ENCODE data around the gene BTN3A1.

The BTN3A1 gene

GRCh38 chr6:26379292-26379691, 22.8 kb upstream of the BTN3A1 start:
- no peak for DNase-seq (ENCODE audit: low read depth in 3 of 3, low spot score in 1 of 3)

DNA sequence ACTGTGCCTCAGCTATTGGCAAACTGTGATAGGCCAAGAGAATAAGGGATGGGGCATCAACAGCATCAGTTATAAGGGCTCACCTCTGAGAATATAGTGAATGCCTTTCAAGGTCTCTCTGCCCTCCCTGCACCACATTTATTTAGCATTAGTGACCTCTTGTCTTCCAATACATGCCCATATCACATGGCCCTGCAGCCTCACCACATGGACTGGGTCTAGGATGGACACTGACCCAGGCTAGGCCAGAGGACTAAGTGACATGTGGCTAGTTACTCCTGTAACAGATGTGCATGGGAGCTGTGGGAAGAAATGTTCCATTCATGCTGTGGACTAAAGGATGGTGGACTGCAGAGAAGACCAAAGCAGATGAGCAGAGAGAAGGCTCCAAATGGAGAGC, 22.3 kb upstream of the BTN3A1 start:
- no peak for DNase-seq (ENCODE audit: low read depth in 3 of 3, low spot score in 1 of 3)

DNA sequence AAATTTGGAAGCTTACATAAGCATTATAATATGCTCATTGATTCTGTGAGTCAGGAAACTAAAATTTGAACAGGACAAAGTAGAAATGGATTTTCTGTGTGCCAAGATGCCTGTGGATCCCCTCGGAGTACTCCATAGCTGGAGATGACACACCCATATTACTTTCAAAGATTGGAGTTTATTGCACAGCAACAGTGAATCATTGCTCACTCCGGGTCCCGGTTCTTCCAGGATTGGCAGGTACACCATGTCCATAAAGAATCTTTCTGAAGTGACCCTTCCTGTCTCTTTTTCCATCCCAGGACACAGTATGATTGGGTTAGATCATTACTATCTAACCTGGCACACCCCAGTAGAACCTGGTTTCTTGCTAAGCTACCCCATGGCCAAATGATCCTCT, 21.8 kb upstream of the BTN3A1 start:
- no peak for DNase-seq (ENCODE audit: low read depth in 3 of 3, low spot score in 1 of 3)

DNA sequence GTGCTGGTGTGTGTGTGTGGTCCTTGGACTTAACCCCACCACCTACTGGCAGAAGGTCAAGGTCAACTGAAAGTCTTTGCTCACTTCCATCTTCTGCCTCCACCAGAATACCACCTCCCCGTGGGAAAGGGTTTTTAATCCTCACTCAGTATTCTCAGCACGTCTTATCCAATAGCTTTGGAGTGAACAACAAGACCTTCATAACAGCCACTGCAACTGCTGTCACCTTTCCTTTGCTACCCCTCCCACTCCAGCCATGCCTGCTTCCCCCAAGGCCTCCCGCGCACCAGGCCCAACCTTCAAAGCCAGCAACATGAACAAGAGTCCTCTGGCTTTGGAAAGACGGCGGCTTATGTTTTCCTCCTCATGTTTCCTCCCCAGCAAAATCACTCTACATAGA, 20.0 kb upstream of the BTN3A1 start:
- no peak for DNase-seq (ENCODE audit: low read depth in 3 of 3, low spot score in 1 of 3)

- DNase-seq (ENCODE audit: low read depth in 3 of 3, low spot score in 1 of 3), result no peak
Measured at GRCh38 chr6:26383624-26384417, 18.3 kb upstream of the BTN3A1 start.

DNA sequence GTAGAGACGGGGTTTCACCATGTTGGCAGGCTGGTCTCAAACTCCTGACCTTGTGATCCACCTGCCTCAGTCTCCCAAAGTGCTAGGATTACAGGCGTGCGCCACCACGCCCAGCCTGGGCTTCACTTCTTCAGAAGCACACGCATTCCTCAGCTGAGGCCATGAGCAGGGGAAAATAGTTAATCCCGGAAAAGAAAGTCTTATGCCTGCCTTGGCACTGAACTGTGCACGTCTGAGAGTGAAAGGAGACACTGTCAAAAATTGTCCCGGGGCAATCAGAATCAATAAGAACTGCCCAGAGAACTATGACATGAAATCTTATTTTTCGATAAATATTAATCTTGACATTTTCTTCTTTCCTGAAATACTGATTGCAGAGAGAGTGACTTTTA, 16.3 kb upstream of the BTN3A1 start:
- no peak for DNase-seq (ENCODE audit: low read depth in 3 of 3, low spot score in 1 of 3)

DNA sequence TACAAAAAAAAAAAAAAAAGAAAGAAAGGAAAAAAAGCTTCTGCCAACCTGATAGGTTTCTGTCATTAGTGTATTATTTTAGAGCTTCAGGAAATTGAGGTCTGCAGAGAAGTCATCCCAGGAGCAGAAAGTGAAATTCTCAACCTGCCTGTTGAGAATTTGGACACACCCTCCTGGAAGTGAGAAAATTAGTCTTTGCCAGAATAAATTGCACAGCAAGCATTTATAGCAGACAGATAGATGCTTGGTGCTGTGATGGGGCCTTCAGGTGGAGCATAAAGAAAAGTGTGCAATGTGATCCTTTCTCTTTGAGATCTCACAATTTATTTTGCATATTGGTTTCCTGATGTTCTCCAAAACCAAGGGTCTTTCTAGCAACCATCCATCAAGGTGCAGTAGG, 14.5 kb upstream of the BTN3A1 start:
- no peak for DNase-seq (ENCODE audit: low read depth in 3 of 3, low spot score in 1 of 3)

GRCh38 chr6:26388014-26388413, 14.1 kb upstream of the BTN3A1 start:
- DNase-seq (ENCODE audit: low read depth in 3 of 3, low spot score in 1 of 3), result no peak

DNA sequence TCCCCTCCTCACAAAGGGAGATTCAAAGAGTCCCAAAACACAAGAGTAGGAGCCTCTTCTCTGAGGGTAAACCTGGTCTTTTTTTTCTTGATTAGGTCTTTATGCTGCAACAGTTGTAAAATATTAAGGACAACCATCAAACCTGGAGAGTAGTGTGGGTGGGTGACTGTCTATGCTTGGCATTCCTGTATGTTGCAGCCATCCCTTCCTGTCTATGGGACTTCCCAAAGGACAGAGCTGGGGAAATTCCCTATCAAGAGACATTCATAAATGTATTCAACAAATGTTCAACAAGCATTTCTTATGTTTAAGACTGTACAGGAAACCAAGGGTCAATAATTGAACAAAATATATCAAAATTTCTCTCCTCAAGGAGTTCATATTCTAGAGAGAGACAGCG, 13.6 kb upstream of the BTN3A1 start:
- no peak for DNase-seq (ENCODE audit: low read depth in 3 of 3, low spot score in 1 of 3)

- DNase-seq (ENCODE audit: low read depth in 3 of 3, low spot score in 1 of 3), result no peak
Measured at GRCh38 chr6:26389349-26389894, 12.7 kb upstream of the BTN3A1 start.

- no peak for DNase-seq (ENCODE audit: low read depth in 3 of 3, low spot score in 1 of 3)
Measured at GRCh38 chr6:26390531-26390930, 11.5 kb upstream of the BTN3A1 start.

DNA sequence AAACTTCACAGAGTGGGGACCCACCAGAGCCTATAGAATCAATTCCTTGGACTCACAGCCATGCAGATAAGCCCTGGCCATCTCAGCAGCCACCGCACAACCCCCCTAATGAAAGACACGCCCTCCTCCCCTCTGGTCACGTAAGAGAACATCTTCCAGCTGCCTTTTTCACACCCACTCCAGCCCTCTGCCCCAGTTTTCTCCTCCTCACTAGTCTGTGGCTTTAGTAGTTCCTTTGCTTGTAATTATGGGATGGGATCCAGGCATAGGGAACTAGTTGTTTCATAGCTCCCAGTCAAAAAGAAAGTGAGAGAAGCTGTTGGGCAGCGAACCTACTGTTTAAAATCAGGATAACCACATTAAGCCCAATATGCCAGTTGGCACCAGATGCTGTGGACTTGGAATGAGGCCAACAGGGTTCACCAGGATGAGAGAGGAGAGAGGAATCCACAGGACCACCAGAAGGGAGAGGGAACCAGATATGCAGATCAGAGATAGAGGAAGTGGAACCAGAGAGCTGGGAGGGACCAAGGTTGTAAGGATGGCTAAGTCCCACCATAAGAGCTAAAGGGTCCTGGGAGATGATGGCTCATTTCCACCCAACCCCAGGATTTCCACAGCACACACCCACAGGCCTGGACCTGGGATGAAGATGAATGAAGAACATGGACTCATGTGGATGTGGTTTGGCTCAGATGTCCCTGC, 9.0 kb upstream of the BTN3A1 start:
- no peak for DNase-seq (ENCODE audit: low read depth in 3 of 3, low spot score in 1 of 3)

DNA sequence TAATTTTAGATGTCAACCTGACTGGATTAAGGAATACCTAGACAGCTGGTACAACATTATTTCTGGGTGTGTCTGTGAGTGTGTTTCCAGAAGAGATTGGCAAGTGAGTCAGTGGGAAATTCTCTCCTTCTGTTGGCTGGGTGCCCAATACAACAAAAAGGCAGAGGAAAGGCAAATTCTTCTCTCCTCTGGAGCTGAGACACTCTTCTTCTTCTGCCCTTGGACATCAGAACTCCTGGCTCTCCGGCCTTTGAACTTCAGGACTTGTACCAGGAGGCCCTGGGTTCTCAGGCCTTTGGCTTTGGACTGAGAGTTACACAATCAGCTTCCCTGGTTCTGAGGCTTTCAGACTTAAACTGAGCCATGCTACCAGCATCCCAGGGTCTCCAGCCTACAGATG, 7.8 kb upstream of the BTN3A1 start:
- no peak for DNase-seq (ENCODE audit: low read depth in 3 of 3, low spot score in 1 of 3)

DNA sequence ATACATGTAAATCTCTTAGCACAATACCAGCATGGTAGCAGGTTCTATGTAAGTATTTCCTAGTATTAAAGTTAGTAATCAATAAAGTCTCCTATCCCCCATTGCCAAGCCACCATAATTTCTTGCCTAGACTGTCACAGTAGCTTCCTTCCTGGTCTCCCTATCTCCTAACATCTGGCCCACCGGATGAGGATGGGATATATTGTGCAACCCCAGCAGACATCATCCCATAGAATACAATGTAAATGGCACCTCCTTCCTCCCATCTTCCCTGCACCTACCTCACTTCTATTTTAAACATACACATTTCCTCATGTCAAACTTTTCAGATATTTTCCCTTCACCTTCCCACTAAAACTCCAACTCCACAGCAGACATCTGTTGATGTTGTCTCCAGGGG, 3.5 kb upstream of the BTN3A1 start:
- DNase-seq (ENCODE audit: low read depth in 3 of 3, low spot score in 1 of 3), result no peak

DNA sequence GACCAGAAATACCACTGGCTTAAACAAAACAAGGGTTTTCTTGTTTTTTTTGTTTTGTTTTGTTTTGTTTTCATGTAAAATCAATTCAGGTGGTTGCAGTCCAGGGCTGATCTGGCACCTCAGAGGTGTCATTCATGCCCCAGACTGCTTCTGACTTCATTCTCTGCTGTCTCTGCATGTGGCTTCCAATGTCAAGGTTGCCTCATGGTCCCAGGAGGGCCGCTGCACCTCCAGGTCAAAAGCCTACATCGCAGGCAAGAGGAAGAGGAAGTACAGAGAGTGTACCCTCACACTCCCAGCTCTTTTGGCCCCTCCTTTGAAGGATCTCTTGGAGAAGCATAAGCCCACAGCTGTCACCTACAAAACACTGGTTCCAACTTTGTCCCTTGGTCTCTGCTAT, 1.4 kb upstream of the BTN3A1 start:
- DNase-seq (ENCODE audit: low read depth in 3 of 3, low spot score in 1 of 3), result no peak

DNA sequence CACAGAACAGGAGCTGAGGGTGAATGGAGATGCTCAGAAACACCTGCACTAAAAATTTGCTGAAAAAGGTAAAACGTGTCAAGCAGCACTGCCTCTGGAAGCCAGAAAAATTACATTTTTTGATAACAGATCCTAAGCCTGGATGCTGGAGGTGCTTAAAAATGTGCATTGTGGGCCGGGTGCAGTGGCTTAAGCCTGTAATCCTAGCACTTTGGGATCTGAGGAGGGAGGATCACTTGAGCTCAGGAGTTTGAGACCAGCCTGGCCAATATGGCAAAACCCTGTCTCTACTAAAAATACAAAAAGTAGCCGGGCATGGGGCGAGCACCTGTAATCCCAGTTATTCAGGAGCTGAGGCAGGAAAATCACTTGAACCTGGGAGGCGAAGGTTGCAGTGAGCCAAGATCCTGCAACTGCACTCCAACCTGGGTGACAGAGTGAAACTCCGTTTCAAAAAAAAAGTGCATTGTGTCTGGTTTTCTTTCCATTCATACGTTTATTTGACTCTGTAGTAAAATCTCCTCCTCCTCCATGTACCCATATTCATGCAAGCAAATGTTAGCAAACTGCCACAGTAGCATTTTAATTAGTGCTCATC, 587 bp upstream of the BTN3A1 start:
- no peak for DNase-seq (ENCODE audit: low read depth in 3 of 3, low spot score in 1 of 3)

- no peak for DNase-seq (ENCODE audit: low read depth in 3 of 3, low spot score in 1 of 3)
Measured at GRCh38 chr6:26403893-26404292, 1.8 kb downstream of the BTN3A1 start.

DNA sequence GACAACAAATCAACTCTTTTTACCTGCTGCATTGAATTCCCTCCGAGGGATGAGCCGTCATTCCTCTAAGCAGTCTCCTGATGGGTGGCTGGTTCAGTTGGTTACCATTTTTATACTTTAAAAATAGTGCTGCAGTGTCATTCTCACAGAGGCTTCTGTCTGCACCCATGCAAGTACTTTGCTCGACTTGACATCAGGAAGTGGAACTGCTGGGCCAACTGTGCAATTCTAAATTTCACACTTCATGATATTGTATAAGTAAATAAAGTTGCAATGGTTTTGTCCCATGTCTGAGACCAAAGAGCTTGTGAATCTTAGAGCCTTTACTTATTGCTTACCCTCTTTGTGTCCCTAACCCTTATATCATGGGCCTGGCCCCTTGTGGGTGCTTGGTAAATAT, 2.5 kb downstream of the BTN3A1 start:
- DNase-seq (ENCODE audit: low read depth in 3 of 3, low spot score in 1 of 3), result no peak

GRCh38 chr6:26408828-26409730, 7.0 kb downstream of the BTN3A1 start:
- no peak for DNase-seq (ENCODE audit: low read depth in 3 of 3, low spot score in 1 of 3)

DNA sequence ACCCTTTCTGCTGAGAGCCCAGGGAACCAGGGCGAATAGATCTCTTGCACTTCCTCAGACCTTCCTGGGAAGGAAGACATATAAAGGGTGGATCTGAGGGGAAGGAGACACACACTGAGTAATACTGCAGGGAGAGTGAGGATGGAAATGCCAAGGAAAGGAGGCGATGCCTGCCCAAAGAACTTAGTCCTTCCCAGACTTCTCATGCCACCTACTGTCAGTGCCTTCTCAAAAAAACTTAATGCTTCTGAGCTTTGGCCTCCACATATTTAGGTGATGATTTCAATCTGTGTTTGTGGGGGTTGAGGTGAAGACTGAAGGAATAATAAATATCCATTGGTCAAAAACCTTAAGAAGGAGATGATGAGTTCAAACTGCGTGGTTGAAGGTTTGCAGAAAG, 9.7 kb downstream of the BTN3A1 start:
- DNase-seq (ENCODE audit: low read depth in 3 of 3, low spot score in 1 of 3), result no peak

- DNase-seq (ENCODE audit: low read depth in 3 of 3, low spot score in 1 of 3), result no peak
Measured at GRCh38 chr6:26412228-26412627, 10.2 kb downstream of the BTN3A1 start.

Measured in stimulated activated CD4-positive, alpha-beta T cell treated with anti-CD3 and anti-CD28 coated beads, TNF-alpha, amount 100 ng/mL, for 1 hour (primary cell).